Measurements from ENCODE around the gene MSH4.

MSH4 gene

GRCh38 chr1:75950176-75950575, 153.5 kb downstream of the MSH4 start:
- no peak for DNase-seq

DNA sequence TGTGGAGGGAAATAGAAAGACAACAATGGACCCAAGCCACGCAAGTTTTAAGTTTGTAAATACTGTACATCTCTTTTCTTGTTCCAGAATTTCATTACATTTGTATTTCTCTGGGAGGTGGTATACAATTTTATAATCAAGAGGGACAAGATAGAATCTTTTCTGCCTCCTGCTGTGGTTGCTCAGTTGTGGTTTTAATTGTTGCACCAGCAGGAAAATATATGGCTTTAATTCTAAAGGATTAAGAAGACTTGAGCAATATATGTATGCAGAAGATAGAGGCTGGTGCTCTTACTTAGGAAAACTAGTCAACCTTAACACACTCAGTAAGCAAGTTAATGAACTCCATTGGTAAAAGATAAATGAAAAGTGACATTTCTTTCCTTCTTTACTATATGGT, 155.3 kb downstream of the MSH4 start:
- no peak for DNase-seq

DNA sequence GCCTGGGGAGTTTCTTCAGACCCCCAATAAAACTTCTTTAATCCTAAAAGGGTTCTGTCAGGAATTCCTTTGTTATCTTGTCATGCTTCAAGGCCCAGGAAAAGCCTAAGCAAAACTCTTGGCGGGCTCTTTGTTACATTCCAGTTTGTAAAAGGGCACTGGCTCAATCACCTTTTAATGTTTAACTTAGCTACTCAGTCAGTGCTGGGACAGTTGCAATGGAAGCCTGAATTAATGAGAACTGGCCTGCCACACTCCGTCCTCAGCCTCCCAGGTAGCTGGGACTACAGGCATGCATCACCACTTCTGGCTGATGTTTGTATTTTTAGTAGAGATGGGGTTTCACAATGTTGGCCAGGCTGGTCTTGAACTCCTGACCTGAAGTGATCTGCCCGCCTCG, 156.8 kb downstream of the MSH4 start:
- no peak for DNase-seq

DNA sequence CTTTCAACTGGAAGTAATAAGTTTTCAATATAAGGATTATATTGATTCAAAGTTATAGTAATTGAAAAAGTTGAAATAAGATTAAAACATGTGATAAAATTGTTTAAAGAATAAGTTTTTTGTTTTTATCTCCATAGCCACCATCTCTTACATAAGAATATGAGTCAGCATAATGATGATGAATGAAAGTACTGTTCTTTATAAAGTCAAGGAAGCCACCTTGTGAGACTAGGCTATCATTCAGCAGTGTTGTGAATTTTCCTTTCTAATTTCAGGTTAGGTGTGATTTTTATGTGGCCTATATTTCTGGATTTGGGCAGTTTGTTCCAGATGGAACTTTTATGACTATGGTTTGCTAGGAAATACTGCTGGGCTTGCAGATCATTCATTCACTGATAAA, 157.9 kb downstream of the MSH4 start:
- no peak for DNase-seq

All from RPMI8226 (cell line).